HCT116 (cell line): ENCODE measurements around the gene SEZ6. TPM values are rescaled to one million over a fixed set of nuclear protein-coding genes. Genes with fewer than 3 reads are reported as not detected.

Source experiments
- ATAC-seq: fragments of 200-7000 bp; cut with Tn5 transposase; 2 replicates; pipeline ENCODE4 v1.9.1; 2020; ENCODE audit warnings: mild to moderate bottlenecking, moderate library complexity
- BruUV-seq: library from RNA; stranded (reverse); fragments of 400-500 nt; replicated peaks from 2 replicates; lab custom pipeline; 2021; lab: Mats Ljungman, UMichigan
- CTCF ChIA-PET: fragments of 300-600 bp; sonication (Branson Sonifier 250); formaldehyde crosslinking; loops from one replicate; lab custom pipeline; 2021; ENCODE audit warnings: antibody characterized with exemption; lab: Charles Lee
- POLR2A ChIA-PET: fragments of 300-600, 350-600 bp; sonication (Branson Sonifier 250); formaldehyde crosslinking; loops from one replicate; lab custom pipeline; 2021; ENCODE audit warnings: antibody characterized with exemption; lab: Charles Lee
- RAD21 ChIA-PET, 2 experiments: fragments of 300-600 bp; sonication (Branson Sonifier 250); formaldehyde crosslinking; loops; one replicate each; lab custom pipeline; 2023; ENCODE audit warnings: low total read pairs in 2 of 2; ENCODE audit not compliant: uncharacterized antibody in 2 of 2, unreplicated experiment in 2 of 2, low non-redundant PET in 1 of 2; lab: Charles Lee
- DNase-seq: peaks from one replicate; pipeline ENCODE4 v3.0.0-alpha.2; 2010; ENCODE audit warnings: low read depth, low spot score
- H2AFZ ChIP-seq: fragments of 200-600 bp; shearing (Covaris generic), sonication (generic); 2 replicates; pipeline ENCODE4 v1.6.1; 2017; ENCODE audit warnings: low read depth, mixed run types, mixed read lengths, antibody characterized with exemption, low read length; ENCODE audit not compliant: poor library complexity, severe bottlenecking
- H3K27ac ChIP-seq: 2 replicates; pipeline ENCODE4 v1.5.1; 2012; ENCODE audit warnings: low read depth, low read length
- H3K27me3 ChIP-seq: fragments of 200-600 bp; sonication (generic); 2 replicates; pipeline ENCODE4 v1.6.1; 2016; ENCODE audit warnings: mixed run types, low read length, mixed read lengths; ENCODE audit not compliant: insufficient read depth
- H3K36me3 ChIP-seq, 2 experiments: fragments of 200-500 bp in 1 of 2; fragments of 200-600 bp in 1 of 2; sonication (Bioruptor generic) in 1 of 2; sonication (generic) in 1 of 2; 2 replicates each; pipeline versions ENCODE4 v1.5.1 to v1.6.1; 2014 to 2016; ENCODE audit warnings: low read length in 2 of 2, inconsistent platforms in 1 of 2, mixed read lengths in 1 of 2, mixed run types in 1 of 2; ENCODE audit not compliant: insufficient read depth in 2 of 2, control insufficient read depth in 1 of 2
- H3K4me1 ChIP-seq, 2 experiments: fragments of 200-600 bp in 1 of 2; sonication (generic) in 1 of 2; 2 replicates each; pipeline versions ENCODE4 v1.5.1 to v1.6.1; 2012 to 2017; ENCODE audit warnings: low read length in 2 of 2, inconsistent platforms in 1 of 2, mild to moderate bottlenecking in 1 of 2, mixed read lengths in 1 of 2, mixed run types in 1 of 2, moderate library complexity in 1 of 2; ENCODE audit not compliant: insufficient read depth in 2 of 2, control insufficient read depth in 1 of 2
- H3K4me2 ChIP-seq: fragments of 200-600 bp; sonication (generic); 2 replicates; pipeline ENCODE4 v1.6.1; 2017; ENCODE audit warnings: mixed run types, low read length, mixed read lengths
- H3K4me3 ChIP-seq, 2 experiments: fragments of 200-600 bp in 1 of 2; sonication (generic) in 1 of 2; replicated peaks in 1 of 2; 2 replicates each; pipeline ENCODE4 v1.5.1; 2011 to 2016; ENCODE audit warnings: low read length in 2 of 2, control low read depth in 1 of 2, low read depth in 1 of 2, mild to moderate bottlenecking in 1 of 2, mixed read lengths in 1 of 2, mixed run types in 1 of 2
- H3K79me2 ChIP-seq: fragments of 200-600 bp; sonication (generic); 2 replicates; pipeline ENCODE4 v1.6.1; 2017; ENCODE audit warnings: mild to moderate bottlenecking, mixed run types, low read length, moderate library complexity, mixed read lengths; ENCODE audit not compliant: insufficient read depth
- H3K9ac ChIP-seq: fragments of 200-600 bp; sonication (generic); 2 replicates; pipeline ENCODE4 v1.6.1; 2016; ENCODE audit warnings: low read length, mixed read lengths
- H3K9me2 ChIP-seq: fragments of 200-600 bp; sonication (generic), shearing (Covaris generic); 2 replicates; pipeline ENCODE4 v1.6.1; 2017; ENCODE audit warnings: mixed run types, mild to moderate bottlenecking, moderate library complexity; ENCODE audit not compliant: insufficient read depth
- H3K9me3 ChIP-seq, 2 experiments: fragments of 200-500 bp in 1 of 2; fragments of 200-600 bp in 1 of 2; sonication (Bioruptor generic) in 1 of 2; sonication (generic) in 1 of 2; 2 replicates each; pipeline ENCODE4 v1.6.1; 2014 to 2017; ENCODE audit warnings: low read length in 2 of 2, mixed read lengths in 2 of 2, inconsistent platforms in 1 of 2, low read depth in 1 of 2, mild to moderate bottlenecking in 1 of 2, mixed run types in 1 of 2, moderate library complexity in 1 of 2; ENCODE audit not compliant: control insufficient read depth in 1 of 2, insufficient read depth in 1 of 2
- H4K20me1 ChIP-seq: fragments of 200-600 bp; sonication (generic), shearing (Covaris generic); 2 replicates; pipeline ENCODE4 v1.6.1; 2017; ENCODE audit warnings: mixed run types, mild to moderate bottlenecking, moderate library complexity; ENCODE audit not compliant: insufficient read depth
- CEBPB ChIP-seq: IDR thresholded peaks from 2 replicates; pipeline ENCODE4 v1.6.1; 2012; ENCODE audit warnings: low read depth
- EGR1 ChIP-seq: IDR thresholded peaks from 2 replicates; pipeline ENCODE4 v1.6.1; 2012; ENCODE audit warnings: low read depth
- ELF1 ChIP-seq: IDR thresholded peaks from 2 replicates; pipeline ENCODE4 v1.6.1; 2012; ENCODE audit warnings: low read depth, borderline replicate concordance
- EZH2 ChIP-seq: fragments of 200-600 bp; sonication (generic); IDR thresholded peaks from 2 replicates; pipeline ENCODE4 v1.6.1; 2017; ENCODE audit warnings: antibody characterized with exemption, mixed run types
- EZH2phosphoT487 ChIP-seq: fragments of 200-600 bp; IDR thresholded peaks from 2 replicates; pipeline ENCODE4 v1.6.1; 2018; ENCODE audit warnings: antibody characterized with exemption, borderline replicate concordance
- FOSL1 ChIP-seq: IDR thresholded peaks from 2 replicates; pipeline ENCODE4 v1.6.1; 2012; ENCODE audit warnings: low read depth
- MAX ChIP-seq: IDR thresholded peaks from 2 replicates; pipeline ENCODE4 v1.6.1; 2012
- POLR2A ChIP-seq: IDR thresholded peaks from 2 replicates; pipeline ENCODE4 v1.7.0; 2011; ENCODE audit warnings: borderline replicate concordance; ENCODE audit not compliant: insufficient read depth, insufficient read length; ENCODE audit errors: extremely low read depth
- POLR2AphosphoS5 ChIP-seq: IDR thresholded peaks from 2 replicates; pipeline ENCODE4 v1.6.1; 2011; ENCODE audit warnings: mild to moderate bottlenecking, low read depth, low read length, moderate library complexity
- SP1 ChIP-seq: IDR thresholded peaks from 2 replicates; pipeline ENCODE4 v1.6.1; 2012; ENCODE audit warnings: low read depth
- SRF ChIP-seq: IDR thresholded peaks from 2 replicates; pipeline ENCODE4 v1.6.1; 2012; ENCODE audit warnings: low read depth
- YY1 ChIP-seq: IDR thresholded peaks from 2 replicates; pipeline ENCODE4 v1.6.1; 2011; ENCODE audit warnings: low read length, low read depth, moderate library complexity, mild to moderate bottlenecking; ENCODE audit not compliant: insufficient replicate concordance; ENCODE audit errors: extremely low read depth
- ZNF274 ChIP-seq: fragments of 200-500 bp; sonication (Bioruptor generic); IDR thresholded peaks from 2 replicates; pipeline ENCODE4 v1.6.1; 2014; ENCODE audit warnings: mild to moderate bottlenecking, low read depth, low read length, inconsistent platforms
- intact Hi-C: fragments of 100-400 bp; cut with micrococcal nuclease; formaldehyde crosslinking; loops from 2 replicates; pipeline ENCODE4 v1.10.0; 2022
- total RNA-seq: library from RNA; stranded (reverse); gene quantifications from one replicate; pipeline ENCODE4 v1.2.1, GENCODE V29; 2021; ENCODE audit not compliant: unreplicated experiment
- TF ChIP-seq, protein P1 (sequence below): IDR thresholded peaks from 2 replicates; pipeline ENCODE4 v1.6.1; 2011; ENCODE audit warnings: mild to moderate bottlenecking, low read length, moderate library complexity; ENCODE audit not compliant: insufficient replicate concordance; ENCODE audit errors: extremely low read depth

Gene SEZ6
- total RNA-seq, 1 experiment from 2014 or later: 0.22 TPM

GRCh38 chr17:29010586-29010985, 4.8 kb upstream of the SEZ6 start:
- H3K79me2 ChIP-seq: no peaks in the 10 kb centered on the region
- BruUV-seq: no TSS peak
- ChIA-PET RAD21 (no interaction called here), POLR2A (no interaction called here), CTCF (no interaction called here)
- H3K36me3 ChIP-seq: no peaks in the 10 kb centered on the region
- H3K9me2 ChIP-seq: no peaks in the 10 kb centered on the region
- no peak overlapping the region for H3K9ac ChIP-seq
- ATAC-seq (no peak), DNase-seq (no peak)
- no peak overlapping the region for H3K4me2 ChIP-seq
- no peak overlapping the region for H3K27ac ChIP-seq
- TF ChIP-seq YY1: no peak
- TF ChIP-seq POLR2AphosphoS5: no peak
- TF ChIP-seq EGR1: no peak
- TF ChIP-seq, protein P1, sequence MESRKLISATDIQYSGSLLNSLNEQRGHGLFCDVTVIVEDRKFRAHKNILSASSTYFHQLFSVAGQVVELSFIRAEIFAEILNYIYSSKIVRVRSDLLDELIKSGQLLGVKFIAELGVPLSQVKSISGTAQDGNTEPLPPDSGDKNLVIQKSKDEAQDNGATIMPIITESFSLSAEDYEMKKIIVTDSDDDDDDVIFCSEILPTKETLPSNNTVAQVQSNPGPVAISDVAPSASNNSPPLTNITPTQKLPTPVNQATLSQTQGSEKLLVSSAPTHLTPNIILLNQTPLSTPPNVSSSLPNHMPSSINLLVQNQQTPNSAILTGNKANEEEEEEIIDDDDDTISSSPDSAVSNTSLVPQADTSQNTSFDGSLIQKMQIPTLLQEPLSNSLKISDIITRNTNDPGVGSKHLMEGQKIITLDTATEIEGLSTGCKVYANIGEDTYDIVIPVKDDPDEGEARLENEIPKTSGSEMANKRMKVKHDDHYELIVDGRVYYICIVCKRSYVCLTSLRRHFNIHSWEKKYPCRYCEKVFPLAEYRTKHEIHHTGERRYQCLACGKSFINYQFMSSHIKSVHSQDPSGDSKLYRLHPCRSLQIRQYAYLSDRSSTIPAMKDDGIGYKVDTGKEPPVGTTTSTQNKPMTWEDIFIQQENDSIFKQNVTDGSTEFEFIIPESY: no peak
- TF ChIP-seq ELF1: no peak
- H3K4me3 ChIP-seq: no peak overlapping the region
- H4K20me1 ChIP-seq: no peaks in the 10 kb centered on the region
- H3K9me3 ChIP-seq: no peaks in the 10 kb centered on the region
- no peak overlapping the region for H2AFZ ChIP-seq
- peaks cover 0 to 15% of the 10 kb centered on the region in 2 experiments; a peak in 2 of 4 replicates for H3K4me1 ChIP-seq
- peaks cover 62% of the 10 kb centered on the region for H3K27me3 ChIP-seq
- intact Hi-C loops: no loop called here

DNA sequence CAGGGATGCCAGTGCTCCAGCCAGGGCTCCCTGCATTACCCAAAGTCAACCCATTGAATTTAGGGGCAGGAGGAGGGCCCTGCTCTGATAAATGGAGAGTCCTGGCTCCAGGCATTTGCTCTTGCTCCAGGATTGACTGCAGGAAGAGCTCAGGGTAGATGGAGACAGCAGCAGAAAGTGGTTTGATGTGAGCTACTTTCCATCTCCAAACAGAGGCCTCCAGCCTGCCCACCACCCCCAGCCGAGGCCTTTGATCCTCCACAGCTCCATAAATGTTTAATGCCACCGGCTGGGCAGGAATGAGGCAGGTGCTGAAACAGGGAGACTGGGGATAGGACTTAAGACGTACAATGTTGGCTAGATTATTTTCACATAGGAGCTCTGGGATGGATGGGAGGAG, 4.3 kb upstream of the SEZ6 start:
- Histone ChIP-seq H3K27me3 (peaks cover 59% of the 10 kb centered on the region), H3K36me3 (no peaks in the 10 kb centered on the region), H3K9me3 (no peaks in the 10 kb centered on the region), H3K9ac (no peak overlapping the region), H3K4me2 (no peak overlapping the region), H3K79me2 (no peaks in the 10 kb centered on the region), H3K4me3 (no peak overlapping the region), H3K27ac (no peak overlapping the region), H3K9me2 (no peaks in the 10 kb centered on the region), H4K20me1 (no peaks in the 10 kb centered on the region), H2AFZ (no peak overlapping the region), H3K4me1 (peaks cover 0 to 15% of the 10 kb centered on the region in 2 experiments; a peak in 2 of 4 replicates)
- BruUV-seq: no TSS peak
- DNase-seq (no peak), ATAC-seq (no peak)
- RAD21 ChIA-PET: no interaction called here
- CTCF ChIA-PET: no interaction called here
- POLR2A ChIA-PET: no interaction called here
- intact Hi-C loops: no loop called here
- no peak for TF ChIP-seq POLR2A
- no peak for TF ChIP-seq SP1
- TF ChIP-seq EZH2: no peak
- TF ChIP-seq, protein P1: no peak
- no peak for TF ChIP-seq SRF
- TF ChIP-seq FOSL1: no peak
- no peak for TF ChIP-seq EGR1
- TF ChIP-seq EZH2phosphoT487: no peak
- TF ChIP-seq YY1: no peak
- no peak for TF ChIP-seq MAX
- no peak for TF ChIP-seq ELF1
- TF ChIP-seq ZNF274: no peak
- no peak for TF ChIP-seq CEBPB
- no peak for TF ChIP-seq POLR2AphosphoS5
